SIG-M5 treated with dmso at 0.1 percent for 504 hours (cell line): Measurements from ENCODE around the gene PWP2.
"Not testable (repeated sequence)": the region's sequence is repeated elsewhere in the genome, so short reads cannot be mapped to it uniquely, and the experiment has no call there.

ENCODE experiments used
- DNase-seq: peaks from one replicate; lab custom pipeline; 2025; ENCODE audit not compliant: unreplicated experiment; lab: John Stamatoyannopoulos, UW

PWP2 gene

DNA sequence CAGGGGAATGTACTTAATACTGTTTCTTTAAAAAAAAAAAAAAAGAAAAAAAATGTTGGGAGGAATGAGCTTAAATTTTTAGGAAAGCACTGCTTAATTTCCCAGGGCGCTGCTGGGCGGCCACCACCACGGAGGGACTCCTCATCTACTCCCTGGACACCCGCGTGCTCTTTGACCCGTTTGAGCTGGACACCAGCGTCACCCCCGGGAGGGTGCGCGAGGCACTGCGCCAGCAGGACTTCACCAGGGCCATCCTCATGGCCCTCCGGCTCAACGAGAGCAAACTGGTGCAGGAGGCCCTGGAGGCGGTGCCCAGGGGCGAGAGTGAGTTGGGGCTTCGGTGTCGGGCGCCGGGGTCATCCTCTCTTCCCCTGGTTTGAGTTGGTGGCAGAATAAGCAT is 20.6 kb downstream of the PWP2 start:
- not testable (repeated sequence) for DNase-seq

DNA sequence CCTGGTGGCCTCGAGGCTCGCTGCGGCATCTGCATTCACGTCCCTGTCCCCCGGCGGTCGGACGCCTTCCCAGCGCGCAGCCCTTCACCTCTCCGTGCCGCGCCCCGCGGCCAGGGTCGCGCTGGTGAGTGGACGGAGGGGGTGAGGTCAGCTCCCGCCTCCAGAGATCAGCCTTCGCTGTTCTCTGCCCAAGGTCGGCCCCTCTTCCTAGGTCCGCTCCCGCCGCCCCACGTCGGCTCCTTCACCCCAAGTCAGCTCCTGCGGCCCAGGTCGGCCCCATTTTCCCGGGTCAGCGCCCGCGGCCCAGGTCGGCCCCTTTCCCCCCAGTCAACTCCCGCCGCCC is 26.5 kb downstream of the PWP2 start:
- not testable (repeated sequence) for DNase-seq

DNA sequence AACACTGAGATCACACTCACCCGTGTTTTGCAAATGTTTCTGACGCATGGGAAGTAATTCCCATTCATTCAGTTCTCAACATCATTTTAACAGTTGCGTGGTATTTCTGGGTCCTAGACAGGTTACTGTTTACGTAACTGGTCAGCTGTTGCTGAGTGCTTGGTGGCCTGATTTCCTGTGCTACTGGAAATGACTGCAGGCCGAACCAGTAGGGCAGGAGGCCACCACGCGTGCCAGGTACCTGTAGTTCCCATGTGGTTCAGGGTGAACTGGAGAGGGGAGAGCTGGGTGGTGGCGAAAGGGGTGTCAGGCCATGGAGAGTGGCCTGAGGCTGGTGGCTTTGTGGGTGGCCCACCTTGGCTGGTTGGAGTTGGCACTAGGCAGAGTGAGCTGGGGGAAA is 27.5 kb downstream of the PWP2 start:
- not testable (repeated sequence) for DNase-seq

DNA sequence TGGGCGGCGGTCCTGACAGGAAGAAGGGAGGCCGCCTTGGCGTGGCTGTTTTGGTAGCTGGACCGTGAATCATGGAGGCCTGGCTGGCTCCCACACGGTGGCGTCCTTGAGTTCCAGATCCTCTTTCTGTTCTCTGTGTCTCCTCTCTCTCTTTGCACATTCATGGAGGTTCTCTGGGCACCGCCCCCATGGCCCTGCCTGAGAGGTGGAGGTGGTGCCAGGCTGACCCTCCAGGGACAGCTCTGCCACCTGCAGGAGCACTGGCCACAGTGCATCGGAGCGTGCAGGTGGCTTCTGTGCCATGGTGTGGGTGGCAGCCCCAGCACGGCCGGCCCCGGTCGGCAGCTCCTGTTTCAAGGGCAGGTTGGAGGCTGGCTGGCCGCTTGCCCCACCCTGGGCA is 30.8 kb downstream of the PWP2 start:
- DNase-seq, result not testable (repeated sequence)

DNA sequence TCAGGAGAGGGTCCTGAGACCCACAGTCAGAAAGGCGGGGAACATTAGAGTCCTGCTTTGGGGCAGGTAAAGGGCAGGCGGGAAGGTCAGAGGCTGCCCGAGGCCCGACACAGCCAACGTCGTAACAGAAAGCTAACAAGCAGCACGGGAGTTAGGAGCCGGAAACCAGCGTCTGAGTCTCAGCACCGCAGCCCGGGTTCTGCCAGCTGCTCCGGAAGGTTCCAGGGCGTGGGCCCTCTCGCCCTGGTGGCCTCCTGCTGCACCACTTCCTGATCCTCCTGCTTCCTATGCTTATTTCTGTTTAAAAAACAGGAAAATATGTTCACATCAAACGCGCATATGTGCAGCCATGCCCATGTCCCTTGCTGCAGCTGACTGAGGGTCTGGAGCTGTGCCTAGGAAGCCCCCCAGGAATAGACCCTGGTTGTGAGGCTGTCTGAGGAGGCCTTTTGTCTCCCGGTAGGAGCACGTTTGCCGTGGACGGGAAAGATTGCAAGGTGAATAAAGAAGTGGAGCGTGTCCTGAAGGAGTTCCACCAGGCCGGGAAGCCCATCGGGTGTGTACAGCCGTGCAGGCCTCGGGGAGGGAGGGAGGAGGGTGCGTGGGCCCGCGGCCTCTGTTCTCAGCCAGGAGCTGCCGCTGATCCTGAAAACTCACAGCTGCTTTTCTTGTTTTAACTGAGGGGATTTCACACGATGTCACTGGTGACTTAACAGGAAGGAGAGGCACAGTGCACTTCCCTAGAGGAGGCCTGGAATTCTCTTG is 32.8 kb downstream of the PWP2 start:
- DNase-seq, result not testable (repeated sequence)

DNA sequence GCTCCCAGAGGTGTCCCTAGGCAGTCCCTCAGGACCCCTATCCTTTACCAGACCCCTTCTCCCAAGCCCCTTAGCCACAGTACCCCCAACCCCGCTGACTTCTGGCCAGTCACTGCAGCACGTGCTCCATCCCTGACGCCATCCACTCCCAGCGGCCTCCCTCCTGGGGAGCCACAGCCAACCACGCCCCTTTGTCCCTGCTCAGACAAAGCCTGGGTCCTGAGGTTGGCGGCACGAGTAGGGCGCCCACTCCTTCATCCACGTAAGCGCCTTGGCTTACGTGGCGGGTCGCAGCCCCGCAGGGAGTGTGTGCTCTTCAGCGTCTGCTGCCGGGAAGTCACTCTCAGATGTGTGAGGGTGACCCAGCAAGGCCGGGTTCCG is 33.3 kb downstream of the PWP2 start:
- not testable (repeated sequence) for DNase-seq

DNA sequence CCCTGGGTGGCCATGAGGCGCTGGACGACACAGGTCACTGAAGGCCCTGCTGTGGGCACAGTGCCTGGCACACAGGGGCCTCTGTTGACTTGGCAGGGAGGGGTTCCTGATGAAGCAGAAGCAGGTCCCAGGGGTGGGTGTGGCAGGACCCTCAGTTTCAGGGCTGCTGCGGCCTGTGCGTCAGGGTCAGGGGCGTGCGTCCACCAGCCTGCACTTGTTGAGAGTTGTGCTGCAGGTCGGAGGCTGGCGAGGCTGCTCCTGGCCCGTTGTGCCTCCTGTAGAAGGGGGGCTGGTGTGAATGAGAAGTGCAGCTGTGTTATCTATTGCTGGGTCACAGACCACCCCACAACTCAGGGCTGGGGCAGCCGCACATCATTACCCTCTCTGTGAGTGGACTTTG is 35.3 kb downstream of the PWP2 start:
- not testable (repeated sequence) for DNase-seq

DNA sequence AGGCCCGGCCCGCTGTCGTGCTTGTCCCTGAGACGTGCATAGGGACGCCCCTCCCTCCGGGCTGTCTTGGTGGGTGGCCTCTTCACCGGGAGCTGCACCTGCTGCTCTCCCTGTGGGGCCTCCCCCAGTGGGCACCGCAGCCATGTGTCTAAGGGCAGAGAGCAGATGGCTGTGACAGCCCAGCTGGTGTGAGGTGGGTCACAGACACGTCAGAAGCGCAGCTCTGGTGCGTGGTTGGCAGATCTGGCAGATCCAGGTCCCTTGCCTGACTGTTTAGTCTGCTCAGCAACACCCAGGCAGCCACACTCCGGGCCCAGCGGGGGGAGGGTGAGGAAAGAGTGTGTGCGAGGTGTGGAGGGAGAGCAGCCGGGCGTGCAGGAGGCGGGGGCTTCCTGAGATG is 36.2 kb downstream of the PWP2 start:
- DNase-seq, result not testable (repeated sequence)

DNA sequence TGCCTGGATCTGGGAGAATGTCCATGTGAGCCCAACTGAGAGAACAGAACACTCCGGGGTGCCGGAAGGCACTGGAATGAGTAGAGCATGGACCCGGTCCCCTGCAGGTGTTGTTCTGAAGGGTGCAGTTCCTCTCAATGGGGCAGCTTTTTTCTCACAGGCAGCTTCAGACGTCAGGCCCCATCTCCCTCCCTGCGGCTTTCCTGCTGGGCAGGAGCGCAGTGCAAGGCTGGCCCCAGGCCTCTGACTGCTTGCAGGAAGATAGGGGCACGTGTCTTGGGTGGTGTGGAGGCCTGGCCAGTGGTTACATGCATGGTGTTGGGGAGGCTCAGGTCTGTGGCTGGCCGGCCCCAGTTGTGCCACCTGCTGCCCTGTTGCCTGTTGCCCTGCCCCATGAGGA is 36.8 kb downstream of the PWP2 start:
- DNase-seq, result not testable (repeated sequence)

DNA sequence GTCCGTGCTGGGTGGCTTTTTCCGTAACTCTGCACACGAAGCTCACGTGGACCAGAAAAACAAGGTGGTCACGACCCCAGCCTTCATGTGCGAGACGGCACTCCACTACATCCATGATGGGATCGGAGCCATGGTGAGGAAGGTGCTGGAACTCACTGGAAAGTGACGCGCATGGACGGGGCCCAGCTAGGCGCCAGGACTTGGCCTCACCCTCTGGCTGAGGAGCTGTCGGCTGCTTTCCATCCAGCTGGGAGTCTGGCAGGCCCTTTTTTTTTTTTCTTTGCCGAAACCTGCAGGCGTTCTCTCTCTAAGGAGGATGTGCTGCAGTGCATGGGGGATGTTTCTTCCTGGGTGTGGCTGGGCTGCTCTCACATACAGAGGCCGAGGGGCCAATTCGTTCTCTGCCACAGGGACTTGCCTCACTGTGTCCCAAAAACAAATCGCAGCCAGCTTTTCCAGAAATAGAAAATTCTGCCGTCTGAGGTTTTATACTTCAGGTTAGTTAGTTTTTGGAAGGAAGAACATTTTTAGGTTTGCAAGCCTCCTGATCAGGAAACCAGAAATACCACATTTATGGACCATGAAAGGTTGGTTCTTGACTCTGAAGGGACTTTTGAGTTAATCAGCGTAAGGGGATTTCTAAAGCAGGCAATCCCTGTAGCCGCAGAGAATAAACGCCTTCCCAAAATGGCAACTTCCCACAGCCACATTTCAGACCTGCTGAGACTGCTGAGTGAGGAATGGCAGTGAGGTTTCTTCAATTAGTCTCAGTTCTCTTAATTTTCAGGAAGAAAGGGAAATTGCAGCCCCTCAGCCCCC is 37.8 kb downstream of the PWP2 start:
- not testable (repeated sequence) for DNase-seq

DNA sequence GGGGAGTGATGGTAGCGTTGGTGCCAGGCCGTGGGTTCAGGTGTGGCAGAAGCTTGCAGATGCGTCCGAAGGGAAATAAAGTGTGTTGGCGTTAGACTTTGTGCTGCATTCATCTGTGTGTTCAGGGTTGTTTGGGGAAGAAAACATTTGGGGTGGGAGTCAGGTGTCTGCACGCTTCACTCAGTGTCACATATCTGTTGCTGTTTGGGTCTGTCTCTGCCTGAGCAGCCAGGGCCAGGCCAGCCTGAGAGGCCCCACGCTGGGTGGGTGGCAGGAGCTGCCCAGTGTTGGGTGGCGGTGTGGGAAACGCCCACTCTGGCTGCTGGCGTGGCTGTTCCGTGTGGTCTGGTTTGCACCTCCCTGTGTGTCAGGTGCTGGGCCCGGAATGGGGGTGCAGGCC is 38.4 kb downstream of the PWP2 start:
- DNase-seq, result not testable (repeated sequence)

DNA sequence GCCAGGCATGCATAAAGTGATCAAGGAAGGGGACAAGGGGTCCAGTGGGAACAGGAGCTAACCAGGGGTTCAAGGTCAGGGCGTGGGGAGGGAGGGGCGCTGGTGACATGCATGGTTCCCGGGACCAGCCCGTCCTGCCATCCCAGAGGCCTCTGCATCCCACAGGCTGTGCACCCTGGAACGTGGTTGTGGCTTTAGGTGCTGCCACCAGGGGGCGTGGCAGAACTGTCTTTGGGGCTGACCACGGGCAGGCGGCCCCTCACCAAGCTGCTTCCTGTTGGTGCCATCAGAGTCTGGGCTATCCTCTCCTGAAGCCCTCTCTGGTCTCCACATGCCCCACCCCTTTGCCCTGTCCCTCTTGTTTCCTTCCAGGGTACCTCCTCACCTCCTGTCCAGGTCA is 39.9 kb downstream of the PWP2 start:
- DNase-seq, result not testable (repeated sequence)

DNA sequence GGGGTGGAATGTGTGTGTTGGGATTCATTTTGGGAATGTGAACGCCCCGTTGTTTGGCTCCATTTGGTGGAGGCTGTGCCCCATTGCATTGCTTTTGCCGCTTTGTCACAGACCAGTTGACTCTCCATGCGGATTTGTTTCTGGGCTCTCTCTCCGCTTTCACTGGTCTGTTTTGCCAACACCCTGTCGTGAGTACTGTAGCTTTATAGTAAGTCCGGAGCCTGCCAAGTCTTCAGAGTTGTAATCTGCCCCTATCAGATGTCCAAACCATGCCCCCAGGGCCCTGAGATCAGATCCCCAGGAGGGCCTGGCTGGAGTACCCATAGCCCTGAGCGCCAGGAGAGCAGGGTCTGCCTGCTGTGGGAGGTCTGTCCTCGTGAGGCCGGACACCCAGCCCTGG is 43.1 kb downstream of the PWP2 start:
- not testable (repeated sequence) for DNase-seq

DNA sequence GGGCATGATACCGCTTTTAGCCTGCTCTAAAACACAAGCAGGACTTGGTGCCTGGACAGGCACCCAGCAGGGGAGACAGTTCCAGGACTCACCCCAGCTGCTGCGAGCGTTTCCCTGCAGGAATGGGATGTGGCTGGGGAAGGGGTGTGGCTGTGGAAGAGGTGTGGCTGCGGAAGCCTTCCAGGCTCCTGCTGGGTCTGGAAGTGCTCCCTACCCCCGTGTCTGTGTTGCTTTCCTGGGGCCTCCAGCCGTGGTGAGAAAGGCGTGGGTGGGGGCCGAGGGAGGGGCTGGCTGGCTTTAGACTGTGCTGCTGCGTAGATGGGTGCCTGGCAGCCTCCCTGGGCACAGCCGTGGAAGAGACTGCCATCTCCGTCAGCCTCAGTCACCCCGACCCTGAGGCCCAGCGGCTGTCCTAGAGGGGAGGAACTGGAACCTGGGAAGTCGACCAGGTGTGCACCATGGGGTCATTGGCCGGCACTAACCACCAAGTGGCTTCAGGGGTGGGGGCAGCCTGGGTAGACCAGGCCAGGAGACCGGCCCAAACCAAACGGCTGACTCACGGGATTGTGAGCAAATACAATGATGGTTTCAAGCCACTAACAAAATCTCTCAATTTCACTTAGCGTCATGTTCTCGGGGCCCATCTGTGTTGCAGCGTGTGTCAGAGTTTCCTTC is 46.2 kb downstream of the PWP2 start:
- not testable (repeated sequence) for DNase-seq

DNA sequence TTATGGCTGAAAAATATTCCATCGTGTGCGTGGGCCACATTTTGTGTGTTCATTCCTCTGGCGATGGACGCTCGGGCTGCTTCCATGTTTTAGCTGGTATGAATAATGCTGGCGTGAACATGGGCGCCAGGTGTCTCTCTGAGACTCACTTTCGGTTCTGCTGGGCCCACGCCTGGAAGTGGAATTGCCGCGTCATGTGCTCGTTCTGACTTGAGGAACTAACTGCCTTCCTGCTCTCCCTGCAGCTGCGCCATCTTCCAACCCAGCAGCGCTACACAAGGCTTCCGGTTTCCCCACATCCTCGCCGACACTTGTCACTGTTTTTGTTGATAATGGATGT is 46.7 kb downstream of the PWP2 start:
- not testable (repeated sequence) for DNase-seq

DNA sequence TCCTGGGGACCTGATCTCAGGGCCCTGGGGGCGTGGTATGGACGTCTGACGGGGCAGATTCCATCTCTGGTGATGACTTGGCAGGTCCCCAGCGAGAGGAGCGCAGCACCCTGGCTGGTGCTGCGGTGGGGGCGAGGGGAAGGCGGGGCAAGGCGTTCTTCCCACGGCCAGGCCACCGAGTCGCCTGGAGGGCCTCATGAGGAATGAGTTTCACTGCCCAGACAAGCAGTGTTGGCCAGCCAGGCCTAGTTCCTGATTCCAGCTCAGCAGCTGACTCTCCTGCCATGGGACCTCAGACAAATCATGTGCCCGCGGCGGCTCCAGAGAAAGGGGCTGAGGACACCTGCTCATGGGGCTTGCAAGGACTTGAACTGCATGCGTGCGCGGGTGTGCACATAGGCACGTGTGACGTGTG is 47.6 kb downstream of the PWP2 start:
- DNase-seq, result not testable (repeated sequence)

DNA sequence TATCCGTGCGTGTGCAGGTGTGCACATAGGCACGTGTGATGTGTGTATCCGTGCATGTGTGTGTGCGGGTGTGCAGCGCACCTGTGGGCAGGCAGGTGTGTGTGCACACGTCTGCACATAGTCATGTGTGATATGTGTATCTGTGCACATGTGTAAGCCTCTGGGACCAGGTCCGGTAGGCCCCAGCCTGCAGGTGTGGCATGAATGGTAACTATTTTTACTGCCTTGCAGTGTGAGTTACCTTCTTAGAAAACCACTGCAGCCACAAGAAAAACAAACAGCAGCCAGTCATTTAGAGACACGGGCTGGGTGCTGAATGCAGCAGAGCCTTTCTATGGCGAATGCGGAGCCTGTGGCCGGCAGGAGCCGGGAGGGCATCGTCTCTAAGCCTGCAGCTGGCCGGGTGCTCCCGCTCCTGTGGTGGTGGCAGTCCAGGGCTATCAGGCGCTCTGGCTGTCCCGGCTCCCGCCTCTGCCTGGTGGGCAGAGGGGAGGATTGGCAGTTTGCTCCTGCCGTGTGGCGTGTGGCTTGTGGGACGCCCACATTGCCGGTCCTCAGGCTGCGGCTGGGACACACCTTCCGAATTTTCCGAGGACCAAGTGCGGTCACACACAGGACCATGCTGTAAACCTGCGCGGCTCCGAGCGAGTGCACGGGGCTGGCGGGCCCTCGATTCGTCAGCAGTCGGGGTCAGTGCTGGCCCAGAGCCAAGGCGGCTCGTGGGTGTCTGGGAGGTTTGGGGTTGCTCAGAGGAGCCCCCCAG is 48.2 kb downstream of the PWP2 start:
- DNase-seq, result not testable (repeated sequence)

DNA sequence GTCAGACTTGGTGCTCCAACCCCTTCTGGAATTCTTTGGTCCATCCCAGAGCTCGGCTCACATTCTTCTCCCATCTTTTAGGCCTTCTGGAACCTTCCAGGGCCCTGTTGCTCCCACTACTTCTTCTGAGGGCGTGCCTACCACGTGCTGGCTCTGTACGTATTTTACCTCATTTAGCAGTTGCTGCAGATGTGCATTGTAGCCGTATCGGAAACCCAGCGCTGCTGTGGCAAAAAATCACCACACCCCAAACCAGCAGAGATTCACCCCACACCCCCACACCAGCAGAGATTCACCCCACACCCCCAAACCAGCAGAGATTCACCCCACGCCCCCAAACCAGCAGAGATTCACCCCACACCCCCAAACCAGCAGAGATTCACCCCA is 48.8 kb downstream of the PWP2 start:
- DNase-seq, result not testable (repeated sequence)

DNA sequence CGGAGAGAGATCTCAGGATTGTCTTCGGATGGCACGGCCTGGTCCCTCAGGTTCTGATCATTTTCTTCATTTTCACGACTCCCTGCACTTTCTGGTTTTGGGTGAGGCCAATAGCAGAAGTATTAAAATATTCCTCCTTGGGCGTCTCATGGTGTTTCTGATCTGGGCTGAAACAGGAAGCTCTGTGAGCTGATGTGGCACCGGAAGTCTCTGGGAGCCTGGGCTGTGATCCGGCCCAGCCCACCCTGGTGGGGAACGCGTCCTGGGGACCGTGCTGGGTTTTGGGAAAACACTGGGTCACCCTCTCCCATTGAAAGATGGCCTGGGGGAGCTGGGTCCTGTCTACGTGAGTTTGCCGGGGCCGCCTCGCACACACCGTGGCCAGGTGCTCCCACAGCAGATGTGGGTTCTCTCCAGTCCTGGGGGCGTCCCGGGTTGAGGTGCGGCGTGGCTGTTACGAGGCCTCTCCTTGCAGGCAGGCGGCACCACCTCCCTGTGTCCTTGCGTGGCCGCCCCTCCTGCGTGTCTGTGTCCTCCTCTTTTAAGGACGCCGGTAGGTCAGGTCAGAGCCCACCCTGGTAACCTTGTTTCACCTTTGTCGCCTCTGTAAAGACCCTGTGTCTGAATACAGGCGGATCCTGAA is 50.4 kb downstream of the PWP2 start:
- not testable (repeated sequence) for DNase-seq

DNA sequence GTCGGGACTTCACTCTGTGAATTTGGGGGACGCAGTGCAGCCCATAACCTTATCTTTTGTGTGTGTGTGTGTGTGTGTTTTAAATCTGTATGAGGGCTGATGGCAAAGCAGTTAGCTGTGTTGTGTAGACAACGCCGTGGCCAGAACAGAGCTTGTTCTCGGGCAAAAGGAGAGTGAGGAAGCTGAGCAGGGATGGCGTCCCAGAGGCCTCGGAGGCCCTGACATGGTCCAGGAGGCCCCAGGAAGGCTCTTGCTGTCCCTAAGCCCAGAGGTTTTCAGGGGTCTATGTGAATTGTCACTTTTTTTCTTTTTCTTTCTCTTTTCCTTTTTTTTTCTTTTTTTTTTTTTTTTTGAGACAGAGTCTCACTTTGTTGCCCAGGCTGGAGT is 50.9 kb downstream of the PWP2 start:
- not testable (repeated sequence) for DNase-seq
